NCI-H2171 (cell line): ENCODE data around the gene MAD1L1.
"Not testable (repeated sequence)": the region's sequence is repeated elsewhere in the genome, so short reads cannot be mapped to it uniquely, and the experiment has no call there.

Experiments
- DNase-seq: peaks from one replicate; lab custom pipeline; 2025; lab: John Stamatoyannopoulos, UW

The MAD1L1 gene

GRCh38 chr7:1837696-1838543 lies 394.8 kb downstream of the MAD1L1 start:
- DNase-seq, result not testable (repeated sequence)

- DNase-seq, result not testable (repeated sequence)
Observed at GRCh38 chr7:1831933-1832535, 400.7 kb downstream of the MAD1L1 start.

GRCh38 chr7:1831471-1831870 lies 401.3 kb downstream of the MAD1L1 start:
- not testable (repeated sequence) for DNase-seq

- DNase-seq, result not testable (repeated sequence)
Observed at GRCh38 chr7:1829668-1830067, 403.1 kb downstream of the MAD1L1 start.

GRCh38 chr7:1829111-1829510 lies 403.6 kb downstream of the MAD1L1 start:
- DNase-seq, result no peak

GRCh38 chr7:1828170-1828569 lies 404.6 kb downstream of the MAD1L1 start:
- DNase-seq, result not testable (repeated sequence)

- not testable (repeated sequence) for DNase-seq
Observed at GRCh38 chr7:1827521-1827981, 405.2 kb downstream of the MAD1L1 start.

- not testable (repeated sequence) for DNase-seq
Observed at GRCh38 chr7:1826931-1827330, 405.8 kb downstream of the MAD1L1 start.

GRCh38 chr7:1825897-1826741 lies 406.6 kb downstream of the MAD1L1 start:
- no peak for DNase-seq

- DNase-seq, result not testable (repeated sequence)
Observed at GRCh38 chr7:1825647-1825896, 407.2 kb downstream of the MAD1L1 start.

GRCh38 chr7:1824882-1825646 lies 407.7 kb downstream of the MAD1L1 start:
- not testable (repeated sequence) for DNase-seq

- DNase-seq, result not testable (repeated sequence)
Observed at GRCh38 chr7:1824151-1824881, 408.4 kb downstream of the MAD1L1 start.

GRCh38 chr7:1823376-1824150 lies 409.2 kb downstream of the MAD1L1 start:
- no peak for DNase-seq

- DNase-seq, result no peak
Observed at GRCh38 chr7:1819259-1819841, 413.4 kb downstream of the MAD1L1 start.

GRCh38 chr7:1818575-1819258 lies 414.0 kb downstream of the MAD1L1 start:
- DNase-seq, result no peak

GRCh38 chr7:1817061-1817712 lies 415.6 kb downstream of the MAD1L1 start:
- no peak for DNase-seq

GRCh38 chr7:1816451-1816850 lies 416.3 kb downstream of the MAD1L1 start:
- peak; percentile 19 for DNase-seq

GRCh38 chr7:1815551-1816281 lies 417.0 kb downstream of the MAD1L1 start:
- peak; percentile 69 for DNase-seq
